Gastrocnemius medialis (tissue), 4 donors: ENCODE data around the gene CCDC141.

Source experiments
- POLR2A ChIP-seq, 2 donors: fragments of 450-650 bp; IDR thresholded peaks; one replicate each; pipeline ENCODE4 v1.6.1; 2017; ENCODE audit warnings: antibody characterized with exemption in 2 of 2, mild to moderate bottlenecking in 2 of 2, moderate library complexity in 2 of 2
- TF ChIP-seq, protein P1 (sequence below), 5 experiments: fragments of 450-650 bp in 3 of 5; fragments of 200-600 bp in 2 of 5; sonication (generic) in 2 of 5; IDR thresholded peaks in 4 of 5; conservative IDR thresholded peaks in 1 of 5; 1 replicate in 4 of 5; 2 replicates in 1 of 5; pipeline ENCODE4 v1.5.1; 2016 to 2019; ENCODE audit warnings: antibody characterized with exemption in 5 of 5, mild to moderate bottlenecking in 3 of 5, moderate library complexity in 3 of 5

DNA sequence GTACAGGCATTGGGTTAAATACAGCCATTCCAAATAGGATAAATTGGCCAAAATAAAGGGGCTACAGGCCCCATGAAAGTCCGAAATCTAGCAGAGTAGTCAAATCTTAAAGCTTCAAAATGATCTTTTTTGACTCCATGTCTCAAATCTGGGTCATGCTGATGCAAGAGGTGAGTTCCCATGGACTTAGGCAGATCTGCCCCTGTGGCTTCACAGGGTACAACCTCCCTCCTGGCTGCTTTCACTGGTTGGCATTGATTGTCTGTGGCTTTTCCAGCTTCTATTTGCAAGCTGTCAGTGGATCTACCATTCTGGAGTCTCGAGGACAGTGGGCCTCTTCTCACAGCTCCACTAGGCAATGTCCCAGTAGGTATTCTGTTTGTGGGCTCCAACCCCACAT lies 56.1 kb downstream of the CCDC141 start:
- TF ChIP-seq, protein P1, sequence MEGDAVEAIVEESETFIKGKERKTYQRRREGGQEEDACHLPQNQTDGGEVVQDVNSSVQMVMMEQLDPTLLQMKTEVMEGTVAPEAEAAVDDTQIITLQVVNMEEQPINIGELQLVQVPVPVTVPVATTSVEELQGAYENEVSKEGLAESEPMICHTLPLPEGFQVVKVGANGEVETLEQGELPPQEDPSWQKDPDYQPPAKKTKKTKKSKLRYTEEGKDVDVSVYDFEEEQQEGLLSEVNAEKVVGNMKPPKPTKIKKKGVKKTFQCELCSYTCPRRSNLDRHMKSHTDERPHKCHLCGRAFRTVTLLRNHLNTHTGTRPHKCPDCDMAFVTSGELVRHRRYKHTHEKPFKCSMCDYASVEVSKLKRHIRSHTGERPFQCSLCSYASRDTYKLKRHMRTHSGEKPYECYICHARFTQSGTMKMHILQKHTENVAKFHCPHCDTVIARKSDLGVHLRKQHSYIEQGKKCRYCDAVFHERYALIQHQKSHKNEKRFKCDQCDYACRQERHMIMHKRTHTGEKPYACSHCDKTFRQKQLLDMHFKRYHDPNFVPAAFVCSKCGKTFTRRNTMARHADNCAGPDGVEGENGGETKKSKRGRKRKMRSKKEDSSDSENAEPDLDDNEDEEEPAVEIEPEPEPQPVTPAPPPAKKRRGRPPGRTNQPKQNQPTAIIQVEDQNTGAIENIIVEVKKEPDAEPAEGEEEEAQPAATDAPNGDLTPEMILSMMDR (IDR thresholded peaks at IDR 0.05 in 4 of 5, conservative IDR thresholded peaks at IDR 0.05 in 1 of 5), result no peak
- no peak for TF ChIP-seq POLR2A (IDR thresholded peaks at IDR 0.05)
